Measurements from ENCODE around the gene UPK3BL2.
"Not testable (repeated sequence)": the region's sequence is repeated elsewhere in the genome, so short reads cannot be mapped to it uniquely, and the experiment has no call there.

DNA sequence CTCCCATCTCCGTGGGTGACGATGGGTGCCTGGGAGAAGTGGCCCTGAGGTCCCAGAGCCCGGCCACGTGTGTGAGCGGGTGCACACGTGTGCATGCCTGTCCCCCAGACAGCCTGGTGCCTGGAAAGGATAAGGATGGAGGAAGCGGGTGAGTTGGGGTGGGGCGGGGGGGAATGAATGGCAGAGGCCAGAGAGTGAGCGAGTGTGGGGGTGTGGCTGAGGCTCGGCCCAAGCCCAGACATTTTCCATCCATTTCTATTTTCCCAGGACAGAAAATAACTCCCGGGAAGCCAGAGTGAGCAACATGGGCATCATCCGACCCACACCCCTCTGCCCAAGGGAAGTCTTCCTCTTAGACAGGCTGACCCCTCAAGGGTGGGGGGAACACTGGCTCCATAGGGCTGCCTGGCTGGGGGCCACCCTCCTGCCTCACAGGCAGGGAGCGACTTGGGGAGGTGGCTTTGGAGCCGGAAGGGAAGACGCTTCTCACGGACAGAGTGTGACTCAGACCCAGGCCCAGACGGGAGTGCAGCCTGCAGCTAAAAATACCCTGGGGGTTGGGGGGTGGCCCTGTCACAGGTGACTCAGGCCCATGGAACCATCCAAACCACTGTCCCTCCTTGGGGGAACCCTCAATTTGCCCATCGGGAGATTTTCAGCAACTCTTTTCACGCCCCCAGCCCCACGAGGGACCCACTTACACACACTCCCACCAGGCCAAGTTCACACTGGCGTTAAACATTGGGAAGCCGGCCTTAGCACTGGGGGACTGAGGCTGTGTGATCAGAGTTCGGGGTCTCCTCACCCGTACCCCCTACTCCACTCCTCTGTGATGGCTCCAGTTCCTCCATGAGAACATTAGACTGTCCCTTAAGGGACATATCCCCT lies 38.0 kb downstream of the UPK3BL2 start:
- TF ChIP-seq, protein P1, sequence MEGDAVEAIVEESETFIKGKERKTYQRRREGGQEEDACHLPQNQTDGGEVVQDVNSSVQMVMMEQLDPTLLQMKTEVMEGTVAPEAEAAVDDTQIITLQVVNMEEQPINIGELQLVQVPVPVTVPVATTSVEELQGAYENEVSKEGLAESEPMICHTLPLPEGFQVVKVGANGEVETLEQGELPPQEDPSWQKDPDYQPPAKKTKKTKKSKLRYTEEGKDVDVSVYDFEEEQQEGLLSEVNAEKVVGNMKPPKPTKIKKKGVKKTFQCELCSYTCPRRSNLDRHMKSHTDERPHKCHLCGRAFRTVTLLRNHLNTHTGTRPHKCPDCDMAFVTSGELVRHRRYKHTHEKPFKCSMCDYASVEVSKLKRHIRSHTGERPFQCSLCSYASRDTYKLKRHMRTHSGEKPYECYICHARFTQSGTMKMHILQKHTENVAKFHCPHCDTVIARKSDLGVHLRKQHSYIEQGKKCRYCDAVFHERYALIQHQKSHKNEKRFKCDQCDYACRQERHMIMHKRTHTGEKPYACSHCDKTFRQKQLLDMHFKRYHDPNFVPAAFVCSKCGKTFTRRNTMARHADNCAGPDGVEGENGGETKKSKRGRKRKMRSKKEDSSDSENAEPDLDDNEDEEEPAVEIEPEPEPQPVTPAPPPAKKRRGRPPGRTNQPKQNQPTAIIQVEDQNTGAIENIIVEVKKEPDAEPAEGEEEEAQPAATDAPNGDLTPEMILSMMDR (IDR thresholded peaks at IDR 0.05), result not testable (repeated sequence)
- not testable (repeated sequence) for TF ChIP-seq JUN, RORB (CRISPR knock-in tag; IDR thresholded peaks at IDR 0.05)
- TF ChIP-seq, protein P2, sequence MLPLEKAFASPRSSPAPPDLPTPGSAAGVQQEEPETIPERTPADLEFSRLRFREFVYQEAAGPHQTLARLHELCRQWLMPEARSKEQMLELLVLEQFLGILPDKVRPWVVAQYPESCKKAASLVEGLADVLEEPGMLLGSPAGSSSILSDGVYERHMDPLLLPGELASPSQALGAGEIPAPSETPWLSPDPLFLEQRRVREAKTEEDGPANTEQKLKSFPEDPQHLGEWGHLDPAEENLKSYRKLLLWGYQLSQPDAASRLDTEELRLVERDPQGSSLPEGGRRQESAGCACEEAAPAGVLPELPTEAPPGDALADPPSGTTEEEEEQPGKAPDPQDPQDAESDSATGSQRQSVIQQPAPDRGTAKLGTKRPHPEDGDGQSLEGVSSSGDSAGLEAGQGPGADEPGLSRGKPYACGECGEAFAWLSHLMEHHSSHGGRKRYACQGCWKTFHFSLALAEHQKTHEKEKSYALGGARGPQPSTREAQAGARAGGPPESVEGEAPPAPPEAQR (CRISPR knock-in tag; IDR thresholded peaks at IDR 0.05), result not testable (repeated sequence)
